Measurements from ENCODE around the gene MED13L. TPM values are rescaled to one million over a fixed set of nuclear protein-coding genes. Genes with fewer than 3 reads are reported as not detected.

Gene MED13L
- total and polyA plus RNA-seq, 2 of the 4 experiments (the other 2 are of a cell fraction), result 17.9 to 49.1 TPM

- no peak overlapping the region for H3K27ac ChIP-seq (ENCODE audit: insufficient read depth, low read length)
- H2BK5ac ChIP-seq (ENCODE audit: low read depth, low read length, poor library complexity, severe bottlenecking), result no peak overlapping the region
- no peak overlapping the region for H3K56ac ChIP-seq (ENCODE audit: extremely low read depth, insufficient read depth, low read length)
- H3K18ac ChIP-seq (ENCODE audit: low read depth, low read length), result no peak overlapping the region
- H2BK15ac ChIP-seq (ENCODE audit: low read depth, low read length), result no peak overlapping the region
- H2AK5ac ChIP-seq (ENCODE audit: low read depth, low read length), result no peak overlapping the region
- WGBS, 2 experiments (ENCODE audit: extremely low coverage in 2 of 2, insufficient read length in 1 of 2), result 100% methylated on average over 1 of the region's 9 CpGs; no CpG with 5 or more reads in 1 of the 2 experiments
- no peak overlapping the region for H3K23ac ChIP-seq (ENCODE audit: low read depth, low read length)
- no peak overlapping the region for H3K4me2 ChIP-seq (ENCODE audit: low read depth, low read length)
- H4K20me1 ChIP-seq (ENCODE audit: insufficient read depth, low read length), result peaks cover 37% of the 10 kb centered on the region
- H3K36me3 ChIP-seq (ENCODE audit: control insufficient read depth, insufficient read depth, low read length), result no peaks in the 10 kb centered on the region
- H3K4ac ChIP-seq (ENCODE audit: low read depth, low read length), result no peak overlapping the region
- in situ Hi-C loops (cut with MboI; ENCODE audit: low sequenced_read_pairs) (no loop called here), dilution Hi-C loops (cut with HindIII; ENCODE audit: low sequenced_read_pairs, unreplicated experiment) (no loop called here), intact Hi-C loops (cut with micrococcal nuclease) (no loop called here)
- H3K9me1 ChIP-seq (ENCODE audit: insufficient read depth, low read length), result peaks cover 7% of the 10 kb centered on the region; the same call in 1 of the 2 replicates
- no peak overlapping the region for H4K91ac ChIP-seq (ENCODE audit: insufficient read depth, low read depth, low read length)
- TF ChIP-seq RCOR1 (IDR thresholded peaks at IDR 0.05; ENCODE audit: insufficient replicate concordance, low read length) (no peak), CEBPB (IDR thresholded peaks at IDR 0.05; ENCODE audit: low read depth, low read length) (no peak), RFX5 (IDR thresholded peaks at IDR 0.05; ENCODE audit: low read depth, low read length) (no peak), NFE2L2 (IDR thresholded peaks at IDR 0.05; ENCODE audit: low read depth, low read length) (no peak), CHD1 (IDR thresholded peaks at IDR 0.05; ENCODE audit: low read depth, low read length) (no peak), MAZ (IDR thresholded peaks at IDR 0.05; ENCODE audit: borderline replicate concordance, low read depth, low read length) (no peak), RAD21 (IDR thresholded peaks at IDR 0.05; ENCODE audit: low read length) (no peak), MXI1 (IDR thresholded peaks at IDR 0.05; ENCODE audit: borderline replicate concordance, low read depth, low read length) (no peak), ELK1 (IDR thresholded peaks at IDR 0.05; ENCODE audit: borderline replicate concordance, low read depth, low read length) (no peak), MAFK (IDR thresholded peaks at IDR 0.05; ENCODE audit: low read depth, low read length) (no peak), USF2 (IDR thresholded peaks at IDR 0.05; ENCODE audit: low read depth, low read length) (no peak), POLR2A (IDR thresholded peaks at IDR 0.05; ENCODE audit: low read depth, low read length) (no peak), FOS (IDR thresholded peaks at IDR 0.05; ENCODE audit: low read depth, low read length) (no peak), BHLHE40 (IDR thresholded peaks at IDR 0.05; ENCODE audit: low read depth, low read length) (no peak), SMC3 (IDR thresholded peaks at IDR 0.05; ENCODE audit: low read depth, low read length) (no peak), CTCF (conservative IDR thresholded peaks at IDR 0.05; ENCODE audit: low read depth, low read length) (no peak)
- H4K5ac ChIP-seq (ENCODE audit: low read depth, low read length), result no peak overlapping the region
- no peak for DNase-seq
- no peak overlapping the region for H2BK120ac ChIP-seq (ENCODE audit: low read depth, low read length)
- H3K4me1 ChIP-seq (ENCODE audit: control insufficient read depth, insufficient read depth, low read length), result peaks cover 8% of the 10 kb centered on the region
- peaks cover 18 to 63% of the 10 kb centered on the region in 2 experiments for H3K79me1 ChIP-seq (ENCODE audit: low read depth in 1 of 2, low read length in 2 of 2)
- no peak overlapping the region for H3K4me3 ChIP-seq (ENCODE audit: insufficient read depth, low read depth, low read length)
- H3K9ac ChIP-seq (ENCODE audit: low read depth, low read length), result no peak overlapping the region
- ATAC-seq (ENCODE audit: low read depth), result no peak
- no peaks in the 10 kb centered on the region for H3K27me3 ChIP-seq (ENCODE audit: control insufficient read depth, insufficient read depth, low read length)
- no peak overlapping the region for H4K8ac ChIP-seq (ENCODE audit: low read depth in 2 of 2, low read length in 2 of 2)
- CTCF ChIA-PET, result interaction anchor here (1.2 kb wide), 1 partner anchor 70 kb away, joined by 3 read pairs; no protein-coding TSS in a partner anchor
- BruUV-seq (replicated peaks), result no TSS peak
- no peak overlapping the region for H3K14ac ChIP-seq (replicated peaks; ENCODE audit: low read depth, low read length)
- POLR2A ChIA-PET (ENCODE audit: unreplicated experiment), result no interaction called here
- H2AFZ ChIP-seq (replicated peaks; ENCODE audit: low read length, poor library complexity), result no peak overlapping the region
- no peak overlapping the region for H2AK9ac ChIP-seq (replicated peaks; ENCODE audit: low read depth, low read length, poor library complexity)
- H3K9me3 ChIP-seq (ENCODE audit: control insufficient read depth, insufficient read depth, low read length), result no peaks in the 10 kb centered on the region
- no peak overlapping the region for H2BK20ac ChIP-seq (ENCODE audit: low read depth, low read length)
Observed at GRCh38 chr12:116068853-116069252, 208.6 kb downstream of the MED13L start.
